Neutrophil (primary cell): ENCODE measurements around the gene FOSL2.

Source experiments
- H3K27ac ChIP-seq: fragments of 200-600 bp; sonication (generic); 2 replicates; pipeline ENCODE4 v1.5.1; 2016; ENCODE audit warnings: mild to moderate bottlenecking, moderate library complexity
- H3K27me3 ChIP-seq: fragments of 200-600 bp; sonication (generic); 2 replicates; pipeline ENCODE4 v1.6.0; 2016; ENCODE audit warnings: mild to moderate bottlenecking
- H3K36me3 ChIP-seq: fragments of 200-600 bp; sonication (generic); 2 replicates; pipeline ENCODE4 v1.5.1; 2017
- H3K4me1 ChIP-seq, 2 experiments: fragments of 200-600 bp in 1 of 2; sonication (generic) in 1 of 2; 1 replicate in 1 of 2; 2 replicates in 1 of 2; pipeline versions ENCODE4 v1.5.1 to v1.6.1; 2013 to 2016; ENCODE audit warnings: low read depth in 1 of 2, low read length in 1 of 2, mild to moderate bottlenecking in 1 of 2, moderate library complexity in 1 of 2; ENCODE audit not compliant: control insufficient read depth in 1 of 2, insufficient read depth in 1 of 2
- H3K4me3 ChIP-seq, 2 experiments: fragments of 200-600 bp in 1 of 2; sonication (generic) in 1 of 2; 1 replicate in 1 of 2; 2 replicates in 1 of 2; pipeline ENCODE4 v1.5.1; 2013 to 2016; ENCODE audit warnings: low read depth in 1 of 2, low read length in 1 of 2, mild to moderate bottlenecking in 1 of 2, moderate library complexity in 1 of 2
- H3K9me3 ChIP-seq: fragments of 200-600 bp; sonication (generic); 2 replicates; pipeline ENCODE4 v1.5.1; 2016
- CTCF ChIP-seq: fragments of 200-600 bp; sonication (generic); IDR thresholded peaks from 2 replicates; pipeline ENCODE4 v1.5.1; 2016; ENCODE audit warnings: antibody characterized with exemption

FOSL2 gene

GRCh38 chr2:28408764-28409599, 16.3 kb downstream of the FOSL2 start:
- Histone ChIP-seq H3K4me3 (no peak overlapping the region), H3K4me1 (peaks cover 41 to 66% of the 10 kb centered on the region in 2 experiments), H3K27ac (peak overlapping the region; percentile 90), H3K27me3 (no peaks in the 10 kb centered on the region), H3K9me3 (no peaks in the 10 kb centered on the region), H3K36me3 (peaks cover 100% of the 10 kb centered on the region)
- no peak for TF ChIP-seq CTCF

GRCh38 chr2:28411166-28411755, 18.6 kb downstream of the FOSL2 start:
- Histone ChIP-seq H3K27me3 (no peaks in the 10 kb centered on the region), H3K36me3 (peaks cover 99% of the 10 kb centered on the region), H3K27ac (peak overlapping the region; percentile 13)

GRCh38 chr2:28411956-28412609, 19.4 kb downstream of the FOSL2 start:
- no peaks in the 10 kb centered on the region for H3K27me3 ChIP-seq
- peaks cover 13 to 36% of the 10 kb centered on the region in 2 experiments for H3K4me1 ChIP-seq
- TF ChIP-seq CTCF, result no peak
- no peaks in the 10 kb centered on the region for H3K9me3 ChIP-seq
- H3K36me3 ChIP-seq, result peaks cover 97% of the 10 kb centered on the region
- H3K27ac ChIP-seq, result peak overlapping the region; percentile 53
- H3K4me3 ChIP-seq, result no peak overlapping the region

More at GRCh38 chr2:28411166-28411755, 18.6 kb downstream of the FOSL2 start:
- no peak overlapping the region for H3K4me3 ChIP-seq
- no peak for TF ChIP-seq CTCF
- H3K9me3 ChIP-seq, result no peaks in the 10 kb centered on the region
- peaks cover 22 to 44% of the 10 kb centered on the region in 2 experiments for H3K4me1 ChIP-seq

- Histone ChIP-seq H3K27me3 (no peaks in the 10 kb centered on the region), H3K4me1 (peaks cover 7 to 30% of the 10 kb centered on the region in 2 experiments), H3K4me3 (no peak overlapping the region), H3K27ac (peak overlapping the region; percentile 53), H3K36me3 (peaks cover 97% of the 10 kb centered on the region), H3K9me3 (no peaks in the 10 kb centered on the region)
- TF ChIP-seq CTCF, result no peak
These were observed 20.0 kb downstream of the FOSL2 start for GRCh38 chr2:28412625-28413151.

GRCh38 chr2:28413152-28413898, 20.7 kb downstream of the FOSL2 start:
- Histone ChIP-seq H3K27me3 (no peaks in the 10 kb centered on the region), H3K36me3 (peaks cover 97% of the 10 kb centered on the region), H3K27ac (peak overlapping the region; percentile 53), H3K9me3 (no peaks in the 10 kb centered on the region), H3K4me1 (peaks cover 2 to 24% of the 10 kb centered on the region in 2 experiments), H3K4me3 (no peak overlapping the region)
- no peak for TF ChIP-seq CTCF
